ENCODE measurements around the gene ESRRA. TPM values are rescaled to one million over a fixed set of nuclear protein-coding genes. Genes with fewer than 3 reads are reported as not detected.

The ESRRA gene
- total and polyA plus RNA-seq, 2 of the 8 experiments (the other 6 are each of a cell fraction or from before 2014, with no cell fraction given), result 18.2 to 37.0 TPM

DNA sequence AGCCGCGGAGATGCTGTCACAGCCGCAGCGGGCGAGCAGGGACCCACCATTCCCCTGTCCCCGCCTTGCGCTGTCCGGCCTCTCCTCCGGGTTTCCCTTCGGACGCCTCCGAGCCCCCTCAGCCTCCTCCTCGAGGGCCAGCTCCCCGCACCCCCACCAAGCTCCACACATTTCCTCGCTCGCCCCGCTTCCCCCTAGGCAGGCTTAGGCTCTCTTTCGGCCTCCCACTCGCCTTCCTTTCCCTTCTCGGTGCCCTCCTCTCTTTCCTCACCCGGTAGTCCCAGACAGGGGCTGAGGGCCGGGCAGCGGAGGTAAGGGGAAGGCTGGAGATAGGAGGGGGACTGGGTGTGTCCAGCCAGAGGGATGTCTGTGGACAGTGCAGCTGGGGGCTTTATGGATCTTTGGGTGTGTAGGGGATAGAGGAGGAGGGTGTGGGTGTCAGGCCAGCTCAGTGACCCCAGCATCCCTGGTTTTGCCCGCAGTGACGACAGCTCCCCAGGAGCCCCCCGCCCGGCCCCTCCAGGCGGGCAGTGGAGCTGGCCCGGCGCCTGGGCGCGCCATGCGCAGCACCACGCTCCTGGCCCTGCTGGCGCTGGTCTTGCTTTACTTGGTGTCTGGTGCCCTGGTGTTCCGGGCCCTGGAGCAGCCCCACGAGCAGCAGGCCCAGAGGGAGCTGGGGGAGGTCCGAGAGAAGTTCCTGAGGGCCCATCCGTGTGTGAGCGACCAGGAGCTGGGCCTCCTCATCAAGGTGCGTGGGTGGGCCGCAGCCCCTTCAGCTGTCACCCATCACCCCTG is 12.7 kb upstream of the ESRRA start (continued):
- TF ChIP-seq ATF3 (IDR thresholded peaks at IDR 0.05; ENCODE audit: insufficient read depth, low read depth, low read length) (no peak), SP4 (IDR thresholded peaks at IDR 0.05; ENCODE audit: low read length) (no peak), CBX8 (IDR thresholded peaks at IDR 0.05; ENCODE audit: borderline replicate concordance, low read depth, low read length) (0 out of 2 replicates have a peak, but pooled peaks have one; percentile 27), TBP (IDR thresholded peaks at IDR 0.05; ENCODE audit: low read depth, low read length) (no peak), RNF2 (IDR thresholded peaks at IDR 0.05; ENCODE audit: borderline replicate concordance, low read depth, low read length, missing control alignments, poor library complexity, severe bottlenecking) (peak; percentile 18), POU5F1 (IDR thresholded peaks at IDR 0.05; ENCODE audit: low read depth, low read length) (no peak)
